Activated naive CD4-positive, alpha-beta T cell treated with anti-CD3 and anti-CD28 coated beads for 36 hours (primary cell): ENCODE results near the gene PACC1. TPM values are rescaled to one million over a fixed set of nuclear protein-coding genes. Genes with fewer than 3 reads are reported as not detected.

ENCODE experiments used
- CTCF ChIA-PET: fragments of 350-600 bp; sonication (Branson Sonifier 250); formaldehyde crosslinking; loops from one replicate; lab custom pipeline; 2021; ENCODE audit warnings: antibody characterized with exemption; lab: Charles Lee
- DNase-seq: peaks from one replicate; pipeline ENCODE4 v3.0.0-alpha.2; 2020
- H3K27ac Mint-ChIP-seq: one replicate; pipeline ENCODE4 v1.8.0; 2021; ENCODE audit warnings: mild to moderate bottlenecking, mixed read lengths
- H3K27me3 Mint-ChIP-seq: one replicate; pipeline ENCODE4 v1.8.0; 2021; ENCODE audit warnings: low read depth, mixed read lengths
- H3K36me3 Mint-ChIP-seq: one replicate; pipeline ENCODE4 v1.8.0; 2021; ENCODE audit warnings: low read depth, mixed read lengths
- H3K4me1 Mint-ChIP-seq: one replicate; pipeline ENCODE4 v1.8.0; 2021; ENCODE audit warnings: low read depth, mixed read lengths
- H3K4me3 Mint-ChIP-seq: one replicate; pipeline ENCODE4 v1.8.0; 2021; ENCODE audit warnings: mild to moderate bottlenecking, moderate library complexity, mixed read lengths
- H3K9me3 Mint-ChIP-seq: one replicate; pipeline ENCODE4 v1.8.0; 2021; ENCODE audit warnings: mixed read lengths
- intact Hi-C: fragments of 100-400 bp; cut with micrococcal nuclease; formaldehyde crosslinking; loops from one replicate; pipeline ENCODE4 v1.15.1; 2023
- total RNA-seq, 2 experiments: library from RNA; stranded (reverse); gene quantifications; one replicate each; pipeline ENCODE4 v1.2.3, GENCODE V29; 2021

The PACC1 gene
- total RNA-seq, result 10 to 100 TPM in 1 of 2 experiments, 1 to 10 TPM in 1; 9.5 to 10.2 TPM

GRCh38 chr1:212414328-212415106 is at the start of gene PACC1:
PACC1 (minus strand) TSS chr1:212414886; CDS start chr1:212414757, 129 bp downstream.
- peak within 1 kb of the TSS; percentile 72 for H3K27ac Mint-ChIP-seq
- CTCF ChIA-PET, result interaction anchor here (0.7 to 2.6 kb wide), 3 partner anchors 41 to 437 kb away, joined by 3 to 16 read pairs (median 5); no protein-coding TSS in a partner anchor
- peaks cover 14% of the 10 kb centered on the region for H3K36me3 Mint-ChIP-seq
- H3K4me1 Mint-ChIP-seq, result peaks cover 23% of the 10 kb centered on the region
- no peaks in the 10 kb centered on the region for H3K9me3 Mint-ChIP-seq
- intact Hi-C loops, result loop anchor here (1.0 to 5.0 kb wide), 8 partner anchors 18 to 837 kb away; partner anchors contain the start of genes ATF3, DTL, INTS7 and LPGAT1
- no peaks in the 10 kb centered on the region for H3K27me3 Mint-ChIP-seq
- peak; percentile 88 for DNase-seq
- peak within 1 kb of the TSS; percentile 95 for H3K4me3 Mint-ChIP-seq

GRCh38 chr1:212463565-212464285 is 49.0 kb upstream of the PACC1 start:
- no peak for DNase-seq
- H3K4me1 Mint-ChIP-seq, result peaks cover under 1% of the 10 kb centered on the region
- no peak overlapping the region for H3K4me3 Mint-ChIP-seq
- no peak overlapping the region for H3K27ac Mint-ChIP-seq
- no peaks in the 10 kb centered on the region for H3K36me3 Mint-ChIP-seq
- H3K27me3 Mint-ChIP-seq, result no peaks in the 10 kb centered on the region
- intact Hi-C loops, result no loop called here
- CTCF ChIA-PET, result interaction anchor here (0.7 to 12.3 kb wide), 5 partner anchors 7 to 722 kb away, joined by 3 to 72 read pairs (median 6); no protein-coding TSS in a partner anchor
- no peaks in the 10 kb centered on the region for H3K9me3 Mint-ChIP-seq

- Mint-ChIP-seq H3K27ac (no peak overlapping the region), H3K4me1 (peaks cover 3% of the 10 kb centered on the region), H3K9me3 (no peaks in the 10 kb centered on the region), H3K4me3 (peak overlapping the region; percentile 25), H3K27me3 (no peaks in the 10 kb centered on the region), H3K36me3 (no peaks in the 10 kb centered on the region)
- intact Hi-C loops, result no loop called here
- DNase-seq, result no peak
- CTCF ChIA-PET, result interaction anchor here (1.3 to 2.1 kb wide), 2 partner anchors 15 to 33 kb away, joined by 4 to 8 read pairs; no protein-coding TSS in a partner anchor
These were observed 47.4 kb upstream of the PACC1 start for GRCh38 chr1:212461916-212462660.

- Mint-ChIP-seq H3K36me3 (no peaks in the 10 kb centered on the region), H3K27me3 (no peaks in the 10 kb centered on the region), H3K9me3 (no peaks in the 10 kb centered on the region), H3K4me3 (no peak overlapping the region), H3K27ac (no peak overlapping the region), H3K4me1 (peaks cover 3% of the 10 kb centered on the region)
- intact Hi-C loops, result no loop called here
- CTCF ChIA-PET, result no interaction called here
- no peak for DNase-seq
These were observed 45.7 kb upstream of the PACC1 start for GRCh38 chr1:212460376-212460775.

- CTCF ChIA-PET, result interaction anchor here (1.1 to 6.8 kb wide), 3 partner anchors 19 to 323 kb away, joined by 3 to 72 read pairs (median 3); no protein-coding TSS in a partner anchor
- Mint-ChIP-seq H3K36me3 (no peaks in the 10 kb centered on the region), H3K27me3 (no peaks in the 10 kb centered on the region), H3K4me1 (peaks cover 3% of the 10 kb centered on the region), H3K27ac (no peak overlapping the region), H3K4me3 (no peak overlapping the region), H3K9me3 (no peaks in the 10 kb centered on the region)
- intact Hi-C loops, result loop anchor here (5.0 kb wide), 1 partner anchor 167 kb away; no protein-coding TSS in a partner anchor
- DNase-seq, result no peak
These were observed 45.0 kb upstream of the PACC1 start for GRCh38 chr1:212459656-212460055.

- no peaks in the 10 kb centered on the region for H3K36me3 Mint-ChIP-seq
- peaks cover 3% of the 10 kb centered on the region for H3K4me1 Mint-ChIP-seq
- peak; percentile 42 for DNase-seq
- H3K27ac Mint-ChIP-seq, result no peak overlapping the region
- intact Hi-C loops, result loop anchor here (1.0 to 5.0 kb wide), 3 partner anchors 18 to 206 kb away; no protein-coding TSS in a partner anchor
- no peaks in the 10 kb centered on the region for H3K27me3 Mint-ChIP-seq
- CTCF ChIA-PET, result interaction anchor here (0.6 to 6.8 kb wide), 8 partner anchors 17 to 324 kb away, joined by 3 to 72 read pairs (median 6); no protein-coding TSS in a partner anchor
- H3K9me3 Mint-ChIP-seq, result no peaks in the 10 kb centered on the region
- H3K4me3 Mint-ChIP-seq, result no peak overlapping the region
These were observed 44.1 kb upstream of the PACC1 start for GRCh38 chr1:212458817-212459216.

- peak; percentile 85 for DNase-seq
- intact Hi-C loops, result loop anchor here (1.0 to 5.0 kb wide), 6 partner anchors 19 to 395 kb away; partner anchors contain the start of gene PACC1
- Mint-ChIP-seq H3K9me3 (no peaks in the 10 kb centered on the region), H3K36me3 (no peaks in the 10 kb centered on the region), H3K4me3 (no peak overlapping the region), H3K27ac (no peak overlapping the region), H3K27me3 (no peaks in the 10 kb centered on the region), H3K4me1 (peaks cover 3% of the 10 kb centered on the region)
- CTCF ChIA-PET, result interaction anchor here (0.6 to 6.8 kb wide), 41 partner anchors 9 to 774 kb away, joined by 3 to 82 read pairs (median 4); partner anchors contain the start of genes DTL, INTS7 and PACC1
These were observed 43.2 kb upstream of the PACC1 start for GRCh38 chr1:212457740-212458338.

- Mint-ChIP-seq H3K9me3 (no peaks in the 10 kb centered on the region), H3K36me3 (no peaks in the 10 kb centered on the region), H3K4me3 (no peak overlapping the region), H3K27ac (no peak overlapping the region), H3K4me1 (peaks cover 3% of the 10 kb centered on the region), H3K27me3 (no peaks in the 10 kb centered on the region)
- DNase-seq, result peak; percentile 89
- intact Hi-C loops, result loop anchor here (1.0 to 5.0 kb wide), 10 partner anchors 41 to 776 kb away; partner anchors contain the start of genes DTL, INTS7 and PACC1
- CTCF ChIA-PET, result interaction anchor here (0.5 to 6.8 kb wide), 101 partner anchors 10 to 980 kb away, joined by 3 to 82 read pairs (median 4); partner anchors contain the start of genes DTL, INTS7, NEK2 and NENF
These were observed 41.3 kb upstream of the PACC1 start for GRCh38 chr1:212455803-212456528.

GRCh38 chr1:212455401-212455800 is 40.7 kb upstream of the PACC1 start:
- no peak for DNase-seq
- Mint-ChIP-seq H3K4me1 (peaks cover 3% of the 10 kb centered on the region), H3K27ac (no peak overlapping the region), H3K27me3 (no peaks in the 10 kb centered on the region), H3K36me3 (no peaks in the 10 kb centered on the region), H3K4me3 (no peak overlapping the region), H3K9me3 (no peaks in the 10 kb centered on the region)
- intact Hi-C loops, result loop anchor here (2.0 to 5.0 kb wide), 2 partner anchors 163 to 297 kb away; no protein-coding TSS in a partner anchor
- CTCF ChIA-PET, result interaction anchor here (0.5 to 6.8 kb wide), 72 partner anchors 9 to 783 kb away, joined by 3 to 82 read pairs (median 4); partner anchors contain the start of genes DTL, INTS7, NENF and PACC1

GRCh38 chr1:212454741-212455140 is 40.1 kb upstream of the PACC1 start:
- H3K4me1 Mint-ChIP-seq, result peaks cover 3% of the 10 kb centered on the region
- CTCF ChIA-PET, result interaction anchor here (0.5 to 6.8 kb wide), 23 partner anchors 13 to 771 kb away, joined by 3 to 82 read pairs (median 15); partner anchors contain the start of genes DTL, INTS7 and PACC1
- no peak overlapping the region for H3K27ac Mint-ChIP-seq
- H3K36me3 Mint-ChIP-seq, result no peaks in the 10 kb centered on the region
- no peaks in the 10 kb centered on the region for H3K9me3 Mint-ChIP-seq
- intact Hi-C loops, result loop anchor here (2.0 to 5.0 kb wide), 2 partner anchors 162 to 296 kb away; no protein-coding TSS in a partner anchor
- no peaks in the 10 kb centered on the region for H3K27me3 Mint-ChIP-seq
- DNase-seq, result no peak
- no peak overlapping the region for H3K4me3 Mint-ChIP-seq
